NCI-H69 (cell line): ENCODE results near the gene STK31.
"Not testable (repeated sequence)": the region's sequence is repeated elsewhere in the genome, so short reads cannot be mapped to it uniquely, and the experiment has no call there.

ENCODE experiments used
- DNase-seq: peaks from one replicate; lab custom pipeline; 2025; lab: John Stamatoyannopoulos, UW

Gene STK31

GRCh38 chr7:23791721-23792120, 81.7 kb downstream of the STK31 start:
- peak; percentile 27 for DNase-seq

GRCh38 chr7:23802720-23803397, 92.8 kb downstream of the STK31 start:
- DNase-seq, result peak; percentile 11

DNA sequence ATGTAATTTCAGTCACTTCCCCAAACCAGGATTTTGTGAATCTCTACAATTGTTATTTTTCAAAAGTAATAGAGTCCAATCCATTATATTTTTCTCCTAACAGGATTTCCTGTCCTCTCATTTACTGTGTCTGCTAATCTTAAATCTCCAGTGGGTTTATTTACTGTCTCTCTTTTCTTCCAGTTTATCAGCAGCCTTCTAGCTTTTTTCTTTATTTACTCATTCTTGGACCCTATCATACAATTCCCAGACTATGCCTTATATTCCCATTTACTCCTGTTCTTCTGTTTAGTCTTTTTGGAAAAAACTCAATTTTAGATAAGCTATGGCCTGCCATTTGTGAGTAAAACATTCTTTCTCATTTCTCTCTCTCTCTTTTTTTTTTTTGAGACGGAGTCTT, 94.7 kb downstream of the STK31 start:
- DNase-seq, result no peak

DNA sequence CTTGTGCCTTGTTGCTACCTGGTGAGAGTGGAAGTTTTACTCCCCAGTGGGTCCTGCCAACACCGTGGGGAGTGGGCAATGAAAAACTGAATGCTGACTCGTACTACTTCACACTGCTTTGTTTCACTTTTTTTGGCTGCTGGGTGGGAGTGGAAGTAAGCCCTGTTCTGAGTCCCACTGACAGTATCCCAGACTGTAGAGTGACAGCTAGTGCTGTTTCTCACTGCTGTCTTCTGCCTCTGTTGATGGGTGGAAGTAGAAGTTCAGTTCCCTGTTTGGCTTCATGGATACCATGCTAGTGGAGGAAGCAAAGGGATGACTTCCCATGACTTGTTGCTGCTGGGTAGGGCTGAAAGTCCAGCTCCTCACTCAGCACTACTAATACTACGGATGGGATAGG, 98.4 kb downstream of the STK31 start:
- no peak for DNase-seq

- no peak for DNase-seq
Observed at GRCh38 chr7:23810099-23810498, 100.1 kb downstream of the STK31 start.

DNA sequence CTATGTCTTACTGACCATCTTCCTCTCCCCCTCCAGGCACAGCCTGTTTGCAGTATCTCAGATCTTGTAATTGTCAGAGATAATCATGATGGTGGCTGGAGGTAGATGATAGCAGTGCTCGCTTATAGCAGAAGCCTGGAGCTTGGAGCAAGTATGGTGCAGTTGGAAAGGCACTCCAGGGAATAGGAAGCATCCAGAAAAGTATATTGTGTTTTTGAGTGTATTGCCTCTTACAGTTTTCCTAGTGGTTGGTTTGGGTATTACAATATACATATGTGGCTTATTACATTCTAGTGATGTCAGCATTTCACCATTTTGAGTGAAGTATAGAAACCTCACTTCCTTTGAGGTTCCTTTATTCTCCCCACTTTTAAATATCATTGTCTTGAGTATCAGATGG, 101.5 kb downstream of the STK31 start:
- peak; percentile 31 for DNase-seq

GRCh38 chr7:23828125-23828524, 118.1 kb downstream of the STK31 start:
- not testable (repeated sequence) for DNase-seq

GRCh38 chr7:23832733-23833132, 122.7 kb downstream of the STK31 start:
- DNase-seq, result not testable (repeated sequence)

DNA sequence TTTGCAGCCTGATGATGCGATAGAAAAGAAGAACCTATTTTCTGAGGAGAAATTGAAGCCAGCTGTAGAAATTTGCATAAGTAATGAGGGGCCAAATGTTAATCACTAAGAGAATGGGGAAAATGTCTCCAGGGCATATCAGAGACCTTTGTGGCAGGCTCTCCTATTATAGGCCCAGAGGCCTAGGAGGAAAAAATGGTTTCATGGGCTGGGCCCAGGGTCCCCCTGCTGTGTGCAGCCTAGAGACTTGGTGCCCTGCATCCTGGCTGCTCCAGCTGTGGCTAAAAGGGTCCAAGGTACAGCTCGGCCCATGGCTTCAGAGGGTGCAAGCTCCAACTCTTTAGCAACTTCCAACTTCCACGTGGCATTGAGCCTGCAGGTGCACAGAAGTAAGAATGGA, 123.4 kb downstream of the STK31 start:
- DNase-seq, result no peak

DNA sequence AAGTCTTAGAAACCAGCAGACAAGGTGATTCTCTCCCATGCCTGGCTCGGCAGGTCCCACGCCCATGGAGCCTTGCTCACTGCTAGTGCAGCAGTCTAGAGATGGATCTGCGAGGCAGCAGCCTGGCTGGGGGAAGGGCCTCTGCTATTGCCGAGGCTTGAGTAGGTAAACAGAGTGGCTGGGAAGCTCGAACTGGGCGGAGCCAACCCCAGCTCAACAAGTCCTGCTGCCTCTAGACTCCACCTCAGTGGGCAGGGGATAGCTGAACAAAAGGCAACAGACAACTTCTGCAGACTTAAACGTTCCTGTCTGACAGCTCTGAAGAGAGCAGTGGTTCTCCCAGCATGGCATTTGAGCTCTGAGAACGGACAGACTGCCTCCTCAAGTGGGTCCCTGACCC, 134.8 kb downstream of the STK31 start:
- DNase-seq, result peak; percentile 11

DNA sequence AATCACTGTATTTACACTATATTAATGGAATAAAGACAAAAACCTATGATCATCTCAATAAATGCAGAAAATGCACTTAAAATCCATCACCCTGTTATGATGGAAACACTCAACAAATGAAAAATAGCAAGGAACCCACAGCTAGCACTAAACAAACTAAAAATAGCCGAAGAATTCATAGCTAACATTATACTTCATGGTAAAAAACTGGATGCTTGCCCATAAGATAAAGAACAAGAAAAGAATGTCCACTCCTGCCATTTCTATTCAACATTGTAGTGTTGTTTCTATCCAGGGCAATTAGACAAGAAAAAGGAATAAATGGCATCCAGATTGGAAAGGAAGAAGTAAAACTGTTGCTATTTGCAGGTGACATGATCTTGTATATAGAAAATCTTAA, 142.1 kb downstream of the STK31 start:
- no peak for DNase-seq

GRCh38 chr7:23852988-23853387, 143.0 kb downstream of the STK31 start:
- DNase-seq, result no peak

DNA sequence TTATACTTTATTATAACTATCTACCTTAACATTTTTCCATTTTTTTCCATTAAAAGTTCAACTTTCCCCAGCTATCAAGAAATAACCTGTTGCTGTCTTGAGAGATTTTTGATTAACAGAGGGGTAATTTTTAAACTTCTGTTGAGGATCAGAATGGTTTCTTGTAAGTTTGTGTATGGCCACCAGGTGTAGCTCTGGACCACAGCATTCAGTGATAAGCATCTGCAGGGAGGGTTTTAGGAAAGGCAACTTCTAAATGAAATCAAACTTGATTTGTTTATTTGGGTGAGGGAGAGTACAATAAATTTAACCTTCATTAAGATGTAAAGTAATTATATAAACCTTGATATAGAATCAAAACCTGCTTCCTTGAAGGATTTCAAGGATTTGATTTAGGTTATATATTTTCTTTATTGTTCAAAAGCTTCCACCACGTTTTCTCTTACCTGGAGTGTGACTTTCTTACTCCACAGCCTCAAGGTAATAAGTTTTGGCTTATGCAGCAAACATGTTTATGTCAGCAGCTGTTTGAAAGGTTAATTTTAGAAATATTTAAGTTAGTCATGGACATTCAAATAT, 153.3 kb downstream of the STK31 start:
- peak; percentile 65 for DNase-seq

GRCh38 chr7:23864973-23865372, 155.0 kb downstream of the STK31 start:
- DNase-seq, result no peak

DNA sequence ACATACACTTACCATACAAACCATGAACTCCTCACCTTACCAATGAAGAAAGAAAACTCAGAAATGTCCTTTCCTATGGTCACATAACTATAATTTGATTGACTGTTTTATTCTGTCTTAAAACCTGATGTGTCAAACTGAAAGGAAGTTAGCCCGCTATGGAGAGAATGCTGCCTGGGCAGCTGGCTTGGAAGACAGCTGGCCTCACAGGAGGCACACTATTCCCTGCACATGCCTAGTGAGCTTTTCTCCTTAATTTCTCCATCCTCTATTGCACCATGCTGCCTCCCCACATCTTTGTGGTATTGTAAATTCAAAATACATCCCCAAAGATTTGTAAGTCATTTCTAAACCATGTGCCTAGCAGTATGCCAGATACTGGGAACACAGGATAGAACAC, 163.3 kb downstream of the STK31 start:
- peak; percentile 19 for DNase-seq

- not testable (repeated sequence) for DNase-seq
Observed at GRCh38 chr7:23876526-23876925, 166.5 kb downstream of the STK31 start.
